Activated CD4-positive, alpha-beta T cell treated with anti-CD3 and anti-CD28 coated beads, Interleukin-2, amount 50 U/mL, for 16 hours (primary cell): ENCODE measurements around the gene ERFL.

Experiments
- DNase-seq: peaks from one replicate; pipeline ENCODE4 v3.0.0-alpha.2; 2020

ERFL gene

GRCh38 chr19:41912899-41913537 is 15.2 kb downstream of the ERFL start:
- no peak for DNase-seq

- no peak for DNase-seq
These were observed 16.1 kb downstream of the ERFL start for GRCh38 chr19:41911889-41912731.

- no peak for DNase-seq
These were observed 17.0 kb downstream of the ERFL start for GRCh38 chr19:41910992-41911888.

- no peak for DNase-seq
These were observed 17.8 kb downstream of the ERFL start for GRCh38 chr19:41910240-41910991.

- DNase-seq: no peak
These were observed 18.5 kb downstream of the ERFL start for GRCh38 chr19:41909706-41910105.

GRCh38 chr19:41908724-41909464 is 19.4 kb downstream of the ERFL start:
- DNase-seq: no peak

- no peak for DNase-seq
These were observed 20.1 kb downstream of the ERFL start for GRCh38 chr19:41907994-41908615.

GRCh38 chr19:41906916-41907680 is 21.2 kb downstream of the ERFL start:
- no peak for DNase-seq

GRCh38 chr19:41906271-41906670 is 22.0 kb downstream of the ERFL start:
- no peak for DNase-seq

GRCh38 chr19:41905273-41906002 is 22.8 kb downstream of the ERFL start:
- DNase-seq: no peak

- no peak for DNase-seq
These were observed 24.0 kb downstream of the ERFL start for GRCh38 chr19:41904118-41904870.

- DNase-seq: no peak
These were observed 24.9 kb downstream of the ERFL start for GRCh38 chr19:41903193-41903953.

GRCh38 chr19:41902594-41902993 is 25.7 kb downstream of the ERFL start:
- DNase-seq: no peak

GRCh38 chr19:41901707-41902360 is 26.4 kb downstream of the ERFL start:
- DNase-seq: no peak

GRCh38 chr19:41898235-41898634 is 30.0 kb downstream of the ERFL start:
- DNase-seq: no peak

GRCh38 chr19:41897820-41898219 is 30.4 kb downstream of the ERFL start:
- DNase-seq: no peak

- DNase-seq: no peak
These were observed 31.1 kb downstream of the ERFL start for GRCh38 chr19:41897181-41897580.

GRCh38 chr19:41896581-41896942 is 31.7 kb downstream of the ERFL start:
- no peak for DNase-seq
